AG04449 (cell line): Measurements from ENCODE around the gene GDF10.

Experiments used
- CTCF ChIA-PET: fragments of 350-600 bp; formaldehyde crosslinking; extraction: SDS; loops from one replicate; lab custom pipeline; 2021; ENCODE audit warnings: antibody characterized with exemption; lab: Yijun Ruan, JAX
- POLR2A ChIA-PET: fragments of 400-600, 350-600 bp; formaldehyde crosslinking; extraction: SDS; loops from one replicate; lab custom pipeline; 2020; ENCODE audit warnings: antibody characterized with exemption, inconsistent platforms; lab: Yijun Ruan, JAX
- DNase-seq: peaks from one replicate; pipeline ENCODE4 v3.0.0-alpha.2; 2010; ENCODE audit warnings: low read depth, low spot score
- H3K4me3 ChIP-seq: 2 replicates; pipeline ENCODE4 v1.5.1; 2011; ENCODE audit warnings: low read depth, mild to moderate bottlenecking, control low read depth, low read length
- TF ChIP-seq, protein P1 (sequence below): IDR thresholded peaks from one replicate; pipeline ENCODE4 v1.5.1; 2011; ENCODE audit warnings: mild to moderate bottlenecking, moderate library complexity, low read length, control low read depth, inconsistent platforms; ENCODE audit not compliant: insufficient read depth; ENCODE audit errors: missing control alignments

GDF10 gene

DNA sequence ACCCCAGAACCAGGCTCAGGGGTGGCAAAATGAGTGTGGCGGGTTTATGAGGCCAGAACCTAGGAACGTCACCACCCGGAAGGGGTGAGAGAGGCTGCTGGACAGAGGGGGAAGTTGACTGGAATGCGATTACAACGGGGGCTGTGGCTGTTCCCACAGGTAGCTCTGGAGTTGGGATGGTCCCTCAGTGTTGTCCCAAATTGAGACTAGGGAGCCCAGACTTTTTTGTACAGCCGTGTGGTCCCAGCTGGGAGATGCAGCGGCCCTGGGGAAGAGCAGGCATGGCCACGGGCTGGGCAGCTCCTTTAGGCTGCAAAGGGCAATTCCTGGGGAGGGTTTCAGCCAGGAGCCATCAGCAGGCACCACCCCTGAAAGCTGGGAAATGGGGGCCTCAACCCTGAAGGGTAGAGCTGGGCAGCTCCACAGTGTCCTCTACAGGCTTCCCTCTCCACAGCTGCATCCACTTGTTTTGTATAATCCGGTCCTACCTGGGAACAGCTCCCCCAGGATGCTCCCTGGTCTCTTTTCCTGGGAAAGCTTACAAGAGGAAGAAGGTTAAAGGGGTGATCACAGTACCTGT is 11.0 kb upstream of the GDF10 start:
- no peak overlapping the region for H3K4me3 ChIP-seq
- no peak for DNase-seq
- ChIA-PET CTCF (interaction anchor here (1.6 to 1.8 kb wide), 2 partner anchors 241 to 244 kb away, joined by 4 to 5 read pairs; no protein-coding TSS in a partner anchor), POLR2A (no interaction called here)
- TF ChIP-seq, protein P1, sequence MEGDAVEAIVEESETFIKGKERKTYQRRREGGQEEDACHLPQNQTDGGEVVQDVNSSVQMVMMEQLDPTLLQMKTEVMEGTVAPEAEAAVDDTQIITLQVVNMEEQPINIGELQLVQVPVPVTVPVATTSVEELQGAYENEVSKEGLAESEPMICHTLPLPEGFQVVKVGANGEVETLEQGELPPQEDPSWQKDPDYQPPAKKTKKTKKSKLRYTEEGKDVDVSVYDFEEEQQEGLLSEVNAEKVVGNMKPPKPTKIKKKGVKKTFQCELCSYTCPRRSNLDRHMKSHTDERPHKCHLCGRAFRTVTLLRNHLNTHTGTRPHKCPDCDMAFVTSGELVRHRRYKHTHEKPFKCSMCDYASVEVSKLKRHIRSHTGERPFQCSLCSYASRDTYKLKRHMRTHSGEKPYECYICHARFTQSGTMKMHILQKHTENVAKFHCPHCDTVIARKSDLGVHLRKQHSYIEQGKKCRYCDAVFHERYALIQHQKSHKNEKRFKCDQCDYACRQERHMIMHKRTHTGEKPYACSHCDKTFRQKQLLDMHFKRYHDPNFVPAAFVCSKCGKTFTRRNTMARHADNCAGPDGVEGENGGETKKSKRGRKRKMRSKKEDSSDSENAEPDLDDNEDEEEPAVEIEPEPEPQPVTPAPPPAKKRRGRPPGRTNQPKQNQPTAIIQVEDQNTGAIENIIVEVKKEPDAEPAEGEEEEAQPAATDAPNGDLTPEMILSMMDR: no peak

GRCh38 chr10:47289921-47290320 is 10.1 kb upstream of the GDF10 start:
- no peak overlapping the region for H3K4me3 ChIP-seq
- ChIA-PET CTCF (no interaction called here), POLR2A (no interaction called here)
- TF ChIP-seq, protein P1: no peak
- DNase-seq: no peak

DNA sequence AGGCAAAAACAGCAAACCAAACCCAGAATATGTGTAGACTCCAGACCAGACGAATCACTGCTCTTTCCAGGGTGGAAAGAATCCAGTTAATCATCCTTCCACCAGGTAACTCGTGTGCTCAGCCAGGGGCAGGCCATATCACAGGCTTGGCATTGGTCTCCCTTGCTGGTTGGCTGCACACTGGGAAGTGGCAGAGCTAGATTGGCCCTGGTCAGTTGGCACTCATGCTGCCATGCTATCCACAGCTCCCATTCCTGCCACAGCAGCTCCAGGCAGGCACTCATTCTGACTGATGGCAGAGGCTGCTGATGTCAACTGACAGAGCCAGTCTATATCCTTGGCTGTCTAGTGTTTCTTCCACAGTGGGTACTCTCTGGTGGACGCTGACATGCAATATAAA is 9.7 kb upstream of the GDF10 start:
- ChIA-PET POLR2A (no interaction called here), CTCF (interaction anchor here (1.4 kb wide), 1 partner anchor 266 kb away, joined by 3 read pairs; no protein-coding TSS in a partner anchor)
- DNase-seq: no peak
- H3K4me3 ChIP-seq: no peak overlapping the region
- TF ChIP-seq, protein P1: no peak

DNA sequence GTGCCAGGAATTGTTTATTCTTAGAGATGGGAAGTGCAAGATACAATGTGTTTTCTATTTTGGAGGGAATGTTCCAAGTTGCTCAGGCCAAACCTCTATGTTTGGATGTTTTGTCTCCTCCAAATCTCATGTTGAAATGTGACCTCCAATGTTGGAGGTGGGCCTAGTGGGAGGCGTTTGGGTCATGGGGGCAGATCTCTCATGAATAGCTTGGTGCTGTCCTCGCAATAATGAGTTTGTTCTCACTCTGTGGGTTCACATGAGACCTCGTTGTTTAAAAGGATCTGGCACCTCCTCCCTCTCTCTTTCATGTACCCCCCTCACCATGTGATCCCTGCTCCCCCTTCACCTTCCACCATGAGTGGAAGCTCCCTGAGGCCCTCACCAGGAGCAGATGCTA is 8.3 kb upstream of the GDF10 start:
- TF ChIP-seq, protein P1: no peak
- H3K4me3 ChIP-seq: no peak overlapping the region
- ChIA-PET CTCF (interaction anchor here (0.9 to 1.4 kb wide), 2 partner anchors 47 to 267 kb away, joined by 3 read pairs; no protein-coding TSS in a partner anchor), POLR2A (no interaction called here)
- no peak for DNase-seq

- POLR2A ChIA-PET: no interaction called here
- no peak for DNase-seq
- TF ChIP-seq, protein P1: no peak
- H3K4me3 ChIP-seq: no peak overlapping the region
- CTCF ChIA-PET: interaction anchor here (1.2 kb wide), 1 partner anchor 247 kb away, joined by 3 read pairs; no protein-coding TSS in a partner anchor
These were observed 5.9 kb upstream of the GDF10 start for GRCh38 chr10:47294057-47294456.

- TF ChIP-seq, protein P1: no peak
- CTCF ChIA-PET: interaction anchor here (1.2 kb wide), 1 partner anchor 247 kb away, joined by 3 read pairs; no protein-coding TSS in a partner anchor
- no peak for DNase-seq
- H3K4me3 ChIP-seq: no peak overlapping the region
- POLR2A ChIA-PET: no interaction called here
These were observed 5.5 kb upstream of the GDF10 start for GRCh38 chr10:47294501-47294900.
